DND-41 (cell line): ENCODE measurements around the gene ARHGAP26.

Experiments
- CTCF ChIP-seq: IDR thresholded peaks from 2 replicates; pipeline ENCODE4 v1.5.1; 2012; ENCODE audit warnings: borderline replicate concordance, low read length, moderate library complexity, mild to moderate bottlenecking; ENCODE audit not compliant: poor library complexity, severe bottlenecking; ENCODE audit errors: extremely low read depth
- EZH2 ChIP-seq: IDR thresholded peaks from 3 replicates; pipeline ENCODE4 v1.6.1; 2012; ENCODE audit warnings: borderline replicate concordance, low read depth, mild to moderate bottlenecking, moderate library complexity, low read length, inconsistent platforms; ENCODE audit not compliant: severe bottlenecking

DNA sequence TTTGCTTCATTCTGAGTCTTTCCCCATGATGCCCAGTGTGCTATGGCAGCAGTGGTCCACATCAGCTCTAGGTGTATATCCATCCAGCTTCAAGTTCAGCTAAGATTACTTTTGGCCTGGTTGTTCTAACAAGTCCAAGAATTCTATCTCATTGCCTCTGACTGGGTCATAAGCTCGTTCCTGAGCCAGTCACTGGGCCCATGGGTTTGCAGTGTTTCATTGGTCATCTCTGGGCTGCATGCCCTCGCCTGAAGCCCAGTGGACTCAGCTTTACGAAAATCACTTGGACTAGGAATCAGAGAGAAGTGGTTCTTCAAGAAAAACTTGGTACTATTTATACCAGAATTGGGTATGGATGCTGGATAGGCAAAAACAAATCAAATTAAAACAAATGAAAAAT is 16.1 kb upstream of the ARHGAP26 start:
- TF ChIP-seq CTCF: no peak
- TF ChIP-seq EZH2: no peak
